Prostate gland (tissue), 2 donors: Measurements from ENCODE around the gene SMOC1.

Source experiments
- POLR2A ChIP-seq: fragments of 450-650 bp; IDR thresholded peaks from one replicate; pipeline ENCODE4 v1.6.1; 2016; ENCODE audit warnings: antibody characterized with exemption, mild to moderate bottlenecking
- TF ChIP-seq, protein P1 (sequence below), 4 experiments: fragments of 200-600 bp in 2 of 4; fragments of 450-650 bp in 2 of 4; sonication (generic) in 2 of 4; IDR thresholded peaks; 1 replicate in 3 of 4; 2 replicates in 1 of 4; pipeline ENCODE4 v1.5.1; 2016 to 2019; ENCODE audit warnings: antibody characterized with exemption in 4 of 4, mild to moderate bottlenecking in 2 of 4, moderate library complexity in 2 of 4

DNA sequence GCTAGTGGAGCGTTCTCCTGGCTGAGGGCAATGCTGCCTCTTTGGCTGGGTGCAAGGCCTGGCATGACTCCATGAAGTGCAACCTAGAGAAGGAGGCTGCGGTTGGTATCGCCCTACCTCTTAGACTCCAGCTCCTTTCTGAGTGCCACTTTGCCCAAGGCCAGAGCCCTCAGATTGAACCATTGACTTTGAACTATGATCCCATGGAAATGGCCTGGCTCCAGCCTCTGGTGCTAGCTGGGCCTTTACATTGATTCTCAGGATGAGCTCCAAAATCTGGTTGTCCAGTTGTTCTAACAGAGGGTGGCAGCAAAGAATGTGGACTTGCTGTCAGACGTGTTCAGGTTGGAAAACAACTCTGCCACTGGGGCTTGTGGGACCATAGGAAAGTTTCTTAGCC lies 16.1 kb upstream of the SMOC1 start:
- TF ChIP-seq, protein P1, sequence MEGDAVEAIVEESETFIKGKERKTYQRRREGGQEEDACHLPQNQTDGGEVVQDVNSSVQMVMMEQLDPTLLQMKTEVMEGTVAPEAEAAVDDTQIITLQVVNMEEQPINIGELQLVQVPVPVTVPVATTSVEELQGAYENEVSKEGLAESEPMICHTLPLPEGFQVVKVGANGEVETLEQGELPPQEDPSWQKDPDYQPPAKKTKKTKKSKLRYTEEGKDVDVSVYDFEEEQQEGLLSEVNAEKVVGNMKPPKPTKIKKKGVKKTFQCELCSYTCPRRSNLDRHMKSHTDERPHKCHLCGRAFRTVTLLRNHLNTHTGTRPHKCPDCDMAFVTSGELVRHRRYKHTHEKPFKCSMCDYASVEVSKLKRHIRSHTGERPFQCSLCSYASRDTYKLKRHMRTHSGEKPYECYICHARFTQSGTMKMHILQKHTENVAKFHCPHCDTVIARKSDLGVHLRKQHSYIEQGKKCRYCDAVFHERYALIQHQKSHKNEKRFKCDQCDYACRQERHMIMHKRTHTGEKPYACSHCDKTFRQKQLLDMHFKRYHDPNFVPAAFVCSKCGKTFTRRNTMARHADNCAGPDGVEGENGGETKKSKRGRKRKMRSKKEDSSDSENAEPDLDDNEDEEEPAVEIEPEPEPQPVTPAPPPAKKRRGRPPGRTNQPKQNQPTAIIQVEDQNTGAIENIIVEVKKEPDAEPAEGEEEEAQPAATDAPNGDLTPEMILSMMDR (IDR thresholded peaks at IDR 0.05) = no peak
- TF ChIP-seq POLR2A = no peak
